HEK293T (cell line): ENCODE measurements around the gene DYDC1.

Experiments used
- CTCF ChIA-PET: fragments of 350-600 bp; formaldehyde crosslinking; extraction: SDS; loops from one replicate; lab custom pipeline; 2021; ENCODE audit warnings: antibody characterized with exemption, inconsistent platforms; lab: Yijun Ruan, JAX
- POLR2A ChIA-PET: fragments of 350-600 bp; formaldehyde crosslinking; extraction: SDS; loops from one replicate; lab custom pipeline; 2020; ENCODE audit warnings: antibody characterized with exemption, inconsistent platforms; lab: Yijun Ruan, JAX
- DNase-seq: peaks from one replicate; pipeline ENCODE4 v3.0.0; 2012; ENCODE audit warnings: mixed read lengths; ENCODE audit errors: extremely low spot score
- ARNT ChIP-seq: fragments of 450-650 bp; IDR thresholded peaks from 2 replicates; pipeline ENCODE4 v1.6.1; 2017; ENCODE audit warnings: mild to moderate bottlenecking
- BHLHE40 ChIP-seq: fragments of 450-650 bp; IDR thresholded peaks from 2 replicates; pipeline ENCODE4 v1.6.1; 2016; ENCODE audit warnings: mild to moderate bottlenecking, moderate library complexity, borderline replicate concordance
- CTBP1 ChIP-seq: fragments of 450-650 bp; IDR thresholded peaks from 2 replicates; pipeline ENCODE4 v1.6.1; 2016; ENCODE audit warnings: borderline replicate concordance
- ELF4 ChIP-seq: fragments of 450-650 bp; IDR thresholded peaks from 2 replicates; pipeline ENCODE4 v1.6.1; 2017; ENCODE audit warnings: antibody characterized with exemption
- FOXA1 ChIP-seq: fragments of 450-650 bp; IDR thresholded peaks from 2 replicates; pipeline ENCODE4 v1.6.1; 2016; ENCODE audit warnings: mild to moderate bottlenecking
- FOXK2 ChIP-seq: fragments of 450-650 bp; IDR thresholded peaks from 2 replicates; pipeline ENCODE4 v1.6.1; 2016; ENCODE audit warnings: mild to moderate bottlenecking
- FOXM1 ChIP-seq: fragments of 450-650 bp; IDR thresholded peaks from 2 replicates; pipeline ENCODE4 v1.6.1; 2017; ENCODE audit warnings: mild to moderate bottlenecking, borderline replicate concordance
- HDGF ChIP-seq: fragments of 450-650 bp; IDR thresholded peaks from 2 replicates; pipeline ENCODE4 v1.6.1; 2017; ENCODE audit warnings: antibody characterized with exemption, borderline replicate concordance
- L3MBTL2 ChIP-seq: fragments of 450-650 bp; conservative IDR thresholded peaks from 2 replicates; pipeline ENCODE4 v1.6.1; 2016; ENCODE audit warnings: mild to moderate bottlenecking
- LEF1 ChIP-seq: fragments of 450-650 bp; IDR thresholded peaks from 2 replicates; pipeline ENCODE4 v1.6.1; 2017; ENCODE audit warnings: mild to moderate bottlenecking, borderline replicate concordance
- NFRKB ChIP-seq: fragments of 450-650 bp; IDR thresholded peaks from 2 replicates; pipeline ENCODE4 v1.6.1; 2016; ENCODE audit warnings: mild to moderate bottlenecking, moderate library complexity
- PKNOX1 ChIP-seq: fragments of 450-650 bp; IDR thresholded peaks from 2 replicates; pipeline ENCODE4 v1.6.1; 2016
- SP1 ChIP-seq: fragments of 450-650 bp; IDR thresholded peaks from 2 replicates; pipeline ENCODE4 v1.6.1; 2017
- SUZ12 ChIP-seq: fragments of 450-650 bp; IDR thresholded peaks from 2 replicates; pipeline ENCODE4 v1.6.1; 2016; ENCODE audit warnings: mild to moderate bottlenecking
- TARDBP ChIP-seq: fragments of 450-650 bp; IDR thresholded peaks from 2 replicates; pipeline ENCODE4 v1.6.1; 2016
- ZNF384 ChIP-seq: fragments of 450-650 bp; IDR thresholded peaks from 2 replicates; pipeline ENCODE4 v1.6.1; 2016

Gene DYDC1

GRCh38 chr10:80397014-80397413, 40.5 kb upstream of the DYDC1 start:
- DNase-seq = no peak
- TF ChIP-seq FOXK2 (no peak), NFRKB (no peak), ARNT (no peak), ELF4 (no peak), FOXM1 (no peak), L3MBTL2 (no peak), LEF1 (no peak), SUZ12 (no peak), FOXA1 (no peak), ZNF384 (no peak), PKNOX1 (no peak), TARDBP (no peak), BHLHE40 (no peak), HDGF (no peak)
- ChIA-PET CTCF (interaction anchor here (0.9 kb wide), 1 partner anchor 14 kb away, joined by 6 read pairs; no protein-coding TSS in a partner anchor), POLR2A (interaction anchor here (1.9 kb wide), 1 partner anchor 11 kb away, joined by 10 read pairs; the partner anchor contains the start of gene PRXL2A)

GRCh38 chr10:80394358-80394916, 37.9 kb upstream of the DYDC1 start:
- no peak for TF ChIP-seq TARDBP
- TF ChIP-seq SP1 = no peak
- TF ChIP-seq SUZ12 = no peak
- no peak for TF ChIP-seq CTBP1
- no peak for TF ChIP-seq L3MBTL2
- TF ChIP-seq BHLHE40 = no peak
- POLR2A ChIA-PET = no interaction called here
- CTCF ChIA-PET = interaction anchor here (0.6 kb wide), 1 partner anchor 16 kb away, joined by 3 read pairs; no protein-coding TSS in a partner anchor
- no peak for DNase-seq

- no peak for DNase-seq
- TF ChIP-seq SP1 (no peak), L3MBTL2 (no peak), NFRKB (no peak), PKNOX1 (no peak), FOXK2 (no peak), HDGF (no peak), LEF1 (no peak), BHLHE40 (no peak), ELF4 (no peak), FOXM1 (no peak), CTBP1 (no peak)
- ChIA-PET CTCF (no interaction called here), POLR2A (interaction anchor here (1.1 kb wide), 1 partner anchor 16 kb away, joined by 4 read pairs; the partner anchor contains the start of gene PRXL2A)
Observed at GRCh38 chr10:80392250-80392649, 35.7 kb upstream of the DYDC1 start.

GRCh38 chr10:80390740-80391139, 34.2 kb upstream of the DYDC1 start:
- ChIA-PET POLR2A (interaction anchor here (1.0 kb wide), 1 partner anchor 17 kb away, joined by 3 read pairs; the partner anchor contains the start of gene PRXL2A), CTCF (interaction anchor here (1.0 to 1.8 kb wide), 2 partner anchors 11 to 13 kb away, joined by 3 to 5 read pairs; no protein-coding TSS in a partner anchor)
- TF ChIP-seq L3MBTL2 (no peak), SP1 (no peak), CTBP1 (no peak), PKNOX1 (no peak), HDGF (no peak), FOXA1 (no peak), NFRKB (no peak), SUZ12 (no peak), FOXK2 (no peak), ZNF384 (no peak), ELF4 (no peak), FOXM1 (no peak), BHLHE40 (no peak), TARDBP (no peak), ARNT (no peak), LEF1 (no peak)

GRCh38 chr10:80382989-80383388, 26.4 kb upstream of the DYDC1 start:
- DNase-seq = peak; percentile 41
- POLR2A ChIA-PET = no interaction called here
- TF ChIP-seq ZNF384 (peak; percentile 91), HDGF (no peak)
- CTCF ChIA-PET = interaction anchor here (0.6 to 2.1 kb wide), 10 partner anchors 14 to 1547 kb away, joined by 3 to 12 read pairs (median 4); no protein-coding TSS in a partner anchor

More at GRCh38 chr10:80390740-80391139, 34.2 kb upstream of the DYDC1 start:
- DNase-seq = no peak

- ChIA-PET CTCF (interaction anchor here (1.2 kb wide), 2 partner anchors 11 to 125 kb away, joined by 3 to 5 read pairs; no protein-coding TSS in a partner anchor), POLR2A (no interaction called here)
- no peak for TF ChIP-seq ZNF384
- no peak for TF ChIP-seq SUZ12
- TF ChIP-seq PKNOX1 = no peak
- no peak for TF ChIP-seq BHLHE40
- TF ChIP-seq HDGF = no peak
- no peak for TF ChIP-seq FOXK2
- no peak for DNase-seq
Observed at GRCh38 chr10:80380185-80380584, 23.6 kb upstream of the DYDC1 start.
